ENCODE results near the gene OLFML2A. TPM values are rescaled to one million over a fixed set of nuclear protein-coding genes. Genes with fewer than 3 reads are reported as not detected.
A peak's percentile ranks its signal among the peaks of the same experiment; 100 is the strongest.

OLFML2A gene
- total RNA-seq, 4 donors from 2014 or later: 13.7 to 33.1 (median 25.7) TPM

DNA sequence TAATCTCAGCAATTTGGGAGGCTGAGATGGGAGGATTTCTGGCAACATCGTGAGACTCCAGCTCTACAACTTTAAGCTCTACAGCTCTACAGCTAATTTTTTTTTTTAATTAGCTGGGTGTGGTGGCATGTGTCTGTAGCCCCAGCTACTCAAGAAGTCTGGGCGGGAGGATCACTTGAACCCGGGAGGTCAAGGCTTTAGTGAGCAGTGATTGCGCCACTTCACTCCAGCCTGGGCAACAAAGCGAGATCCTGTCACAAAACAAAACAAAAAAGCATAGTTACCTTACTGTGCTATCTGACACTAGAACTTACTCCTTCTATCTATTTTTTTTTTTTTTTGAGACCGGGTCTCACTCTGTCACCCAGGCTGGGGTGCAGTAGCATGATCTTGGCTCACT is 70.0 kb downstream of the OLFML2A start:
- TF ChIP-seq, protein P1, sequence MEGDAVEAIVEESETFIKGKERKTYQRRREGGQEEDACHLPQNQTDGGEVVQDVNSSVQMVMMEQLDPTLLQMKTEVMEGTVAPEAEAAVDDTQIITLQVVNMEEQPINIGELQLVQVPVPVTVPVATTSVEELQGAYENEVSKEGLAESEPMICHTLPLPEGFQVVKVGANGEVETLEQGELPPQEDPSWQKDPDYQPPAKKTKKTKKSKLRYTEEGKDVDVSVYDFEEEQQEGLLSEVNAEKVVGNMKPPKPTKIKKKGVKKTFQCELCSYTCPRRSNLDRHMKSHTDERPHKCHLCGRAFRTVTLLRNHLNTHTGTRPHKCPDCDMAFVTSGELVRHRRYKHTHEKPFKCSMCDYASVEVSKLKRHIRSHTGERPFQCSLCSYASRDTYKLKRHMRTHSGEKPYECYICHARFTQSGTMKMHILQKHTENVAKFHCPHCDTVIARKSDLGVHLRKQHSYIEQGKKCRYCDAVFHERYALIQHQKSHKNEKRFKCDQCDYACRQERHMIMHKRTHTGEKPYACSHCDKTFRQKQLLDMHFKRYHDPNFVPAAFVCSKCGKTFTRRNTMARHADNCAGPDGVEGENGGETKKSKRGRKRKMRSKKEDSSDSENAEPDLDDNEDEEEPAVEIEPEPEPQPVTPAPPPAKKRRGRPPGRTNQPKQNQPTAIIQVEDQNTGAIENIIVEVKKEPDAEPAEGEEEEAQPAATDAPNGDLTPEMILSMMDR (IDR thresholded peaks at IDR 0.05): no peak
- no peak for TF ChIP-seq POLR2A (IDR thresholded peaks at IDR 0.05)
- DNase-seq (ENCODE audit: low spot score in 2 of 2): no peak
- no peak overlapping the region for H3K4me3 ChIP-seq (ENCODE audit: low read depth, poor library complexity, severe bottlenecking)
- intact Hi-C loops (cut with DNase I; ENCODE audit: low total_unique reads): no loop called here
- WGBS, 2 donors: 70 to 85% methylated on average over 6 of the region's 6 CpGs

DNA sequence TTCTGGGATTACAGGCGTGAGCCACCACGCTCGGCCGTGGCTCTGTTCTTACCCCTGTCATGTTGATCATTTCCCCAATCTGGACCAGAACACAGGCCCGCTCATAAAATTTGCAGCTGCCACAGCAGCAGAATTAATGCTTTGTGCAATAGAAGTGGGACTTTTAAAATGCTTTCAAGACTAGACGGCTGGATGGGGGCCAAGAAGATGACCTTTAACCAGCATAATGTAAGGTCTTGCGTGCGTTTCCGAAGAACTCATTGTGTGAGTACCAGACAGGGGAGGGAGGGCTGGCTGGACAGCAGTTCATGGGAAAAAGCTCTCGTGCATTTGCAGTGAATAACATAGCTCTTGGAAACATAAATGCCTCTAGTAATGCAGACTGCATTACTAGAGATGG is 72.9 kb downstream of the OLFML2A start:
- no peak for TF ChIP-seq POLR2A (IDR thresholded peaks at IDR 0.05)
- TF ChIP-seq, protein P1 (IDR thresholded peaks at IDR 0.05): no peak
- no peak overlapping the region for H3K4me3 ChIP-seq (ENCODE audit: low read depth, poor library complexity, severe bottlenecking)
- WGBS, 2 donors: 56 to 66% methylated on average over 10 of the region's 10 CpGs
- intact Hi-C loops (cut with DNase I; ENCODE audit: low total_unique reads): no loop called here
- no peak for DNase-seq (ENCODE audit: low spot score in 2 of 2)

DNA sequence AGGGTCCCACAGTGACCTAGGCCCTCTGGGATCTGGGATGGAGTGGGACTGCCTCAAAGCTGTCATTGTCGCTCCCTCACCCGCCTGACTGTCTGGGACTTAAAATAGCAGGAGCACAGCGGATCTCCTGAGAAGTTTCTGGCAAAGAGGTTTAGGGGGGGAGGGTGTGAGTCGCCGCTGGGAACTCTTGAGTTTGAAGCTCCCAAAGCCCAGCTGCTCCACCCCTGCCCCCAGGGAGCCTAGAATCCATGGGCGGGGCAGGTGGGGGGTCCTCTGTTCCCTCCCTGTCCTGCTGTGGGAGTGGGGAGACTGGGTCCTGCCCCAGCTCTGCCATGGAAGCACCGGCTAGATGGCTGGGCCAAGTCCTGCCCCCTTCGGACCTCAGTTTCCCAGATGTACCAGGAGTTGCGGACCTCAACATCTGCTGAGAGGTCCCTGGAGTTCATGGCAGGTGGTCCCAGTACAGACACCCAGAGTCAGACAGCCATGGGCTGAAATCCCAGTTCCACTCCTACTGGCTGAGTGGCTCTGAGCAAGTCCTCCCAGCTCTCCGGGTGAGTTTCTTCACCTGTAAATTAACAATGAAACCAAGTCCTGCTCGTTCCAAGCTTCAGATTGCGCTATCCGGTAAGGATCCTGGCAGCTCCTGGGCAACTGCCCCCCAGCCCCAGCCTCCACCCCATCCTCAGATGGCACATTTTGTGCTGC is 75.3 kb downstream of the OLFML2A start:
- intact Hi-C loops (cut with DNase I; ENCODE audit: low total_unique reads): loop anchor here (2.0 kb wide), 1 partner anchor 79 kb away; no protein-coding TSS in a partner anchor
- no peak overlapping the region for H3K4me3 ChIP-seq (ENCODE audit: low read depth, poor library complexity, severe bottlenecking)
- TF ChIP-seq, protein P1 (IDR thresholded peaks at IDR 0.05): no peak
- no peak for TF ChIP-seq POLR2A (IDR thresholded peaks at IDR 0.05)
- 44 to 47% methylated on average over 12 of the region's 13 CpGs for WGBS, 2 donors
- DNase-seq (ENCODE audit: low spot score in 2 of 2): no peak

DNA sequence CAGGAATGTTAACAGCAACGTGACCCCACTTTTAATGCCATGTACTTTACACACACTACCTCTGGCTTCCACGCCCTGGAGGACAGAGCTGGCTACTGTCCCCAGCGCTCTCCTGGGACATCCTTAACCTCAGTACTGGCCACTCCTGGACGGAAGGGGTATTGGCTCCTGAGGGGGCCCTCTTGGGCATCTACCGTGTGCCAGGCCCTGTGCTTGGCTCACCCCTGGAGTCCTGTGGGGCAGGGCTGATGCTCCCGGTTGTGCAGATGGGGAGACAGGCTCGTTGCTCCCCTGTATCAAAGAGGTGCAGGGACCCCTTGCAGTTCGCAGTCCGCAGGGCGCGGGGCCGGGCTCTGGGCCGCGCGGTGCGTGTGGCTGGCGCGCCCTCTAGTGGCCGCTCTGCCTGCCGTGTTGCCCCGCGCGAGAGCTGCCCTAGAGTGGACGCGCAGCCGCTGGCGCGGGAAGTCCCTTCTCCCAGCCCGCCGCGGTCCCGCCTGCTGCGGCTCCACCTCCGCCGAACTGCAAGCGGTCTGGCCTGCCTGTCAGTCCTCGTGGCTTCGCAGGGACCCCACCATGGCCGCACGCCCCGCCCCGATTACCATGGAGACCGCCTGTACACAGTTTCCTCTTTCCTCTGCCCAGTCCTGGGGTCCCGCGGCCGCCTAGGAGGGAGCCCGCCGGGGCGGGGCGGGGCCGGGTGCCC is 76.0 kb downstream of the OLFML2A start, which contains the start of gene WDR38:
Gene WDR38, plus strand, starts transcription at position 632 of the 703 bp plus-strand sequence. CDS start 72 bp downstream, outside the sequence.
- WGBS, 2 donors: 3 to 4% methylated on average over 30 to 33 of the region's 51 CpGs
- intact Hi-C loops (cut with DNase I; ENCODE audit: low total_unique reads): loop anchor here (2.0 kb wide), 1 partner anchor 80 kb away; no protein-coding TSS in a partner anchor
- TF ChIP-seq POLR2A (IDR thresholded peaks at IDR 0.05): no peak
- TF ChIP-seq, protein P1 (IDR thresholded peaks at IDR 0.05): peak in 1 of 3 donors; percentile 90
- no peak within 1 kb of the TSS for H3K4me3 ChIP-seq (ENCODE audit: low read depth, poor library complexity, severe bottlenecking)
- DNase-seq (ENCODE audit: low spot score in 2 of 2): peak in 1 of 2 donors; percentile 94

DNA sequence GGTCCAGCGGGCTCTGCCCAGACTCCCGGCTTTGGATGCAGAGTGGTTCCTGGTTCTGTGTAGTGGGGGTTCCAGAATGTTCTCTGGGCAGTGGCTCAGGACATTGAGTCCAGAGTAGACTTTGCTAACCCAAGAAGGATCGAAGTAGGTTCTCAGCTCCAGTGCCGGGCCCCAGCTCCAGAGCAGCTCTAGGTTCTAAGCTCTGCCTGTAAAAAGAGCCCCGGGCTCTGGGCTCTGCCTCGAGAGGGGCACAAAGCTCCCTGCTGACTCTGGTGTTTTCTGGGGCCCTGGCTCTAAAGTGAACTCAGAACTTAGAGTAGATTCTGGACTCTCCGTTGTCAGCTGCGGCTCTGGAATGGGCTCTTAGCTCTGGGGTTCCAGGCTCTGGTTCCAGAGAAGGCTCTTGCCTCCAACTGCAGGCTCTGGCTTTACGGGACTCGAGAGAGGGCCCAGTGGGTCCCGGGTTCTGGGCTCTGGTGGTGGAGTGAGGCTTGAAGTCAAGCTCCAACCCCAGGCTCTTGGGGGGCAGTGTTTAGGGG is 76.7 kb downstream of the OLFML2A start:
- WGBS, 2 donors: 48 to 57% methylated on average over 10 to 11 of the region's 11 CpGs
- H3K4me3 ChIP-seq (ENCODE audit: low read depth, poor library complexity, severe bottlenecking): no peak overlapping the region
- intact Hi-C loops (cut with DNase I; ENCODE audit: low total_unique reads): loop anchor here (2.0 kb wide), 1 partner anchor 81 kb away; no protein-coding TSS in a partner anchor
- DNase-seq (ENCODE audit: low spot score in 2 of 2): no peak
- TF ChIP-seq, protein P1 (IDR thresholded peaks at IDR 0.05): no peak
- no peak for TF ChIP-seq POLR2A (IDR thresholded peaks at IDR 0.05)

Data from lower leg skin (tissue), 4 donors.